HEK293T (cell line): ENCODE data around the gene TRIM31.
A peak's percentile ranks its signal among the peaks of the same experiment; 100 is the strongest.

Source experiments
- CTCF ChIA-PET: fragments of 350-600 bp; formaldehyde crosslinking; extraction: SDS; loops from one replicate; lab custom pipeline; 2021; ENCODE audit warnings: antibody characterized with exemption, inconsistent platforms; lab: Yijun Ruan, JAX
- POLR2A ChIA-PET: fragments of 350-600 bp; formaldehyde crosslinking; extraction: SDS; loops from one replicate; lab custom pipeline; 2020; ENCODE audit warnings: antibody characterized with exemption, inconsistent platforms; lab: Yijun Ruan, JAX
- DNase-seq: peaks from one replicate; pipeline ENCODE4 v3.0.0; 2012; ENCODE audit warnings: mixed read lengths; ENCODE audit errors: extremely low spot score
- ARNT ChIP-seq: fragments of 450-650 bp; IDR thresholded peaks from 2 replicates; pipeline ENCODE4 v1.6.1; 2017; ENCODE audit warnings: mild to moderate bottlenecking
- BHLHE40 ChIP-seq: fragments of 450-650 bp; IDR thresholded peaks from 2 replicates; pipeline ENCODE4 v1.6.1; 2016; ENCODE audit warnings: mild to moderate bottlenecking, moderate library complexity, borderline replicate concordance
- CTBP1 ChIP-seq: fragments of 450-650 bp; IDR thresholded peaks from 2 replicates; pipeline ENCODE4 v1.6.1; 2016; ENCODE audit warnings: borderline replicate concordance
- ELF4 ChIP-seq: fragments of 450-650 bp; IDR thresholded peaks from 2 replicates; pipeline ENCODE4 v1.6.1; 2017; ENCODE audit warnings: antibody characterized with exemption
- FOXA1 ChIP-seq: fragments of 450-650 bp; IDR thresholded peaks from 2 replicates; pipeline ENCODE4 v1.6.1; 2016; ENCODE audit warnings: mild to moderate bottlenecking
- FOXK2 ChIP-seq: fragments of 450-650 bp; IDR thresholded peaks from 2 replicates; pipeline ENCODE4 v1.6.1; 2016; ENCODE audit warnings: mild to moderate bottlenecking
- FOXM1 ChIP-seq: fragments of 450-650 bp; IDR thresholded peaks from 2 replicates; pipeline ENCODE4 v1.6.1; 2017; ENCODE audit warnings: mild to moderate bottlenecking, borderline replicate concordance
- HDGF ChIP-seq: fragments of 450-650 bp; IDR thresholded peaks from 2 replicates; pipeline ENCODE4 v1.6.1; 2017; ENCODE audit warnings: antibody characterized with exemption, borderline replicate concordance
- L3MBTL2 ChIP-seq: fragments of 450-650 bp; conservative IDR thresholded peaks from 2 replicates; pipeline ENCODE4 v1.6.1; 2016; ENCODE audit warnings: mild to moderate bottlenecking
- LEF1 ChIP-seq: fragments of 450-650 bp; IDR thresholded peaks from 2 replicates; pipeline ENCODE4 v1.6.1; 2017; ENCODE audit warnings: mild to moderate bottlenecking, borderline replicate concordance
- NFRKB ChIP-seq: fragments of 450-650 bp; IDR thresholded peaks from 2 replicates; pipeline ENCODE4 v1.6.1; 2016; ENCODE audit warnings: mild to moderate bottlenecking, moderate library complexity
- SP1 ChIP-seq: fragments of 450-650 bp; IDR thresholded peaks from 2 replicates; pipeline ENCODE4 v1.6.1; 2017
- SUZ12 ChIP-seq: fragments of 450-650 bp; IDR thresholded peaks from 2 replicates; pipeline ENCODE4 v1.6.1; 2016; ENCODE audit warnings: mild to moderate bottlenecking
- TARDBP ChIP-seq: fragments of 450-650 bp; IDR thresholded peaks from 2 replicates; pipeline ENCODE4 v1.6.1; 2016
- ZNF384 ChIP-seq: fragments of 450-650 bp; IDR thresholded peaks from 2 replicates; pipeline ENCODE4 v1.6.1; 2016
- TF ChIP-seq, protein P1 (sequence below): fragments of 450-650 bp; IDR thresholded peaks from 2 replicates; pipeline ENCODE4 v1.6.1; 2016

TRIM31 gene

GRCh38 chr6:30066082-30066481 lies 46.8 kb downstream of the TRIM31 start:
- CTCF ChIA-PET = interaction anchor here (0.6 to 1.4 kb wide), 3 partner anchors 29 to 413 kb away, joined by 3 to 4 read pairs (median 4); no protein-coding TSS in a partner anchor
- POLR2A ChIA-PET = interaction anchor here (0.9 to 2.4 kb wide), 5 partner anchors 11 to 433 kb away, joined by 3 to 11 read pairs (median 3); partner anchors contain the start of genes GABBR1 and TRIM26
- TF ChIP-seq FOXK2 = no peak
- no peak for TF ChIP-seq FOXM1
- TF ChIP-seq CTBP1 = no peak
- TF ChIP-seq L3MBTL2 = no peak
- TF ChIP-seq SUZ12 = no peak
- TF ChIP-seq NFRKB = no peak
- no peak for TF ChIP-seq TARDBP
- no peak for TF ChIP-seq ARNT
- no peak for TF ChIP-seq ELF4
- no peak for TF ChIP-seq SP1
- TF ChIP-seq HDGF = no peak
- TF ChIP-seq LEF1 = no peak
- no peak for TF ChIP-seq BHLHE40
- TF ChIP-seq, protein P1, sequence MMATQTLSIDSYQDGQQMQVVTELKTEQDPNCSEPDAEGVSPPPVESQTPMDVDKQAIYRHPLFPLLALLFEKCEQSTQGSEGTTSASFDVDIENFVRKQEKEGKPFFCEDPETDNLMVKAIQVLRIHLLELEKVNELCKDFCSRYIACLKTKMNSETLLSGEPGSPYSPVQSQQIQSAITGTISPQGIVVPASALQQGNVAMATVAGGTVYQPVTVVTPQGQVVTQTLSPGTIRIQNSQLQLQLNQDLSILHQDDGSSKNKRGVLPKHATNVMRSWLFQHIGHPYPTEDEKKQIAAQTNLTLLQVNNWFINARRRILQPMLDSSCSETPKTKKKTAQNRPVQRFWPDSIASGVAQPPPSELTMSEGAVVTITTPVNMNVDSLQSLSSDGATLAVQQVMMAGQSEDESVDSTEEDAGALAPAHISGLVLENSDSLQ = no peak
- TF ChIP-seq ZNF384 = no peak
- no peak for TF ChIP-seq FOXA1
- DNase-seq = no peak

GRCh38 chr6:30063315-30063714 lies 49.6 kb downstream of the TRIM31 start:
- TF ChIP-seq, protein P1 = no peak
- TF ChIP-seq CTBP1 (no peak), ZNF384 (no peak), FOXM1 (no peak), BHLHE40 (no peak), ARNT (no peak), NFRKB (no peak), SUZ12 (no peak), TARDBP (no peak)
- CTCF ChIA-PET = no interaction called here
- POLR2A ChIA-PET = interaction anchor here (1.0 kb wide), 1 partner anchor 68 kb away, joined by 3 read pairs; no protein-coding TSS in a partner anchor
- no peak for DNase-seq

GRCh38 chr6:30062471-30063178 lies 50.3 kb downstream of the TRIM31 start:
- no peak for TF ChIP-seq ARNT
- no peak for TF ChIP-seq SP1
- TF ChIP-seq, protein P1 = no peak
- no peak for TF ChIP-seq FOXA1
- TF ChIP-seq FOXK2 = no peak
- no peak for TF ChIP-seq BHLHE40
- TF ChIP-seq HDGF = no peak
- TF ChIP-seq NFRKB = no peak
- no peak for TF ChIP-seq FOXM1
- no peak for TF ChIP-seq SUZ12
- no peak for TF ChIP-seq L3MBTL2
- no peak for TF ChIP-seq LEF1
- POLR2A ChIA-PET = interaction anchor here (1.0 to 2.2 kb wide), 6 partner anchors 10 to 68 kb away, joined by 3 to 20 read pairs (median 12); no protein-coding TSS in a partner anchor
- CTCF ChIA-PET = interaction anchor here (0.6 kb wide), 2 partner anchors 113 to 118 kb away, joined by 4 to 6 read pairs; no protein-coding TSS in a partner anchor
- DNase-seq = no peak

- POLR2A ChIA-PET = interaction anchor here (1.3 to 2.7 kb wide), 9 partner anchors 8 to 151 kb away, joined by 3 to 20 read pairs (median 10); partner anchors contain the start of gene TRIM26
- DNase-seq = no peak
- CTCF ChIA-PET = interaction anchor here (0.6 to 1.2 kb wide), 3 partner anchors 70 to 119 kb away, joined by 3 to 6 read pairs (median 4); no protein-coding TSS in a partner anchor
- TF ChIP-seq ARNT = no peak
- TF ChIP-seq FOXM1 = no peak
- no peak for TF ChIP-seq NFRKB
- no peak for TF ChIP-seq ZNF384
- no peak for TF ChIP-seq SP1
- no peak for TF ChIP-seq L3MBTL2
- TF ChIP-seq ELF4 = no peak
Observed at GRCh38 chr6:30061858-30062458, 50.9 kb downstream of the TRIM31 start.

- ChIA-PET CTCF (interaction anchor here (1.2 kb wide), 1 partner anchor 71 kb away, joined by 3 read pairs; no protein-coding TSS in a partner anchor), POLR2A (interaction anchor here (0.6 to 2.7 kb wide), 24 partner anchors 9 to 428 kb away, joined by 3 to 20 read pairs (median 3); partner anchors contain the start of genes RPP21, TRIM26 and TRIM31)
- TF ChIP-seq ARNT (no peak), SP1 (no peak), FOXK2 (no peak), LEF1 (no peak), L3MBTL2 (peak; percentile 57; the same call in 1 of the 2 replicates), FOXA1 (no peak), NFRKB (peak; percentile 33; the same call in 1 of the 2 replicates), ELF4 (peak; percentile 40), CTBP1 (no peak)
- DNase-seq = peak; percentile 93
Observed at GRCh38 chr6:30061092-30061857, 51.6 kb downstream of the TRIM31 start, which contains the start of gene POLR1H. POLR1H (plus strand) TSS chr6:30061265; CDS start chr6:30061525, 260 bp downstream.
